A549 (cell line): ENCODE results near the gene ALDH3B2.

Experiments used
- CTCF ChIP-seq: fragments of >200 bp; sonication (Bioruptor Twin); formaldehyde crosslinking; IDR thresholded peaks from 3 replicates; pipeline ENCODE4 v1.5.1; 2016
- EP300 ChIP-seq, 2 experiments: fragments of >200 bp; sonication (Bioruptor Twin); formaldehyde crosslinking; IDR thresholded peaks; 2 replicates in 1 of 2; 3 replicates in 1 of 2; pipeline ENCODE4 v1.6.1; 2016 to 2017
- HOXA7 ChIP-seq: fragments of 250-450 bp; sonication (Bioruptor Pico); IDR thresholded peaks from 2 replicates; pipeline ENCODE4 v1.5.0; 2020; ENCODE audit warnings: mild to moderate bottlenecking, moderate library complexity
- JUNB ChIP-seq: fragments of >200 bp; sonication (Bioruptor Twin); formaldehyde crosslinking; IDR thresholded peaks from 2 replicates; pipeline ENCODE4 v1.6.1; 2016
- MAFK ChIP-seq: fragments of 450-650 bp; IDR thresholded peaks from 2 replicates; pipeline ENCODE4 v1.6.1; 2014; ENCODE audit not compliant: partially characterized antibody
- POLR2A ChIP-seq: IDR thresholded peaks from 2 replicates; pipeline ENCODE4 v1.6.1; 2012; ENCODE audit warnings: mild to moderate bottlenecking, low read length
- POLR2AphosphoS2 ChIP-seq: conservative IDR thresholded peaks from 2 replicates; pipeline ENCODE4 v1.6.1; 2012; ENCODE audit warnings: low read length, improper control_type of control experiment, inconsistent platforms
- RFX5 ChIP-seq: fragments of 450-650 bp; IDR thresholded peaks from 2 replicates; pipeline ENCODE4 v1.7.1; 2014; ENCODE audit warnings: antibody characterized with exemption, mild to moderate bottlenecking, moderate library complexity
- RNF2 ChIP-seq: fragments of 200-600 bp; sonication (generic); IDR thresholded peaks from 2 replicates; pipeline ENCODE4 v1.6.1; 2016; ENCODE audit warnings: low read depth, mild to moderate bottlenecking, antibody characterized with exemption, moderate library complexity, borderline replicate concordance
- USF2 ChIP-seq: fragments of 450-650 bp; IDR thresholded peaks from 2 replicates; pipeline ENCODE4 v1.6.1; 2014; ENCODE audit warnings: antibody characterized with exemption
- ZFP36 ChIP-seq: fragments of 450-650 bp; IDR thresholded peaks from 2 replicates; pipeline ENCODE4 v1.6.1; 2014; ENCODE audit warnings: borderline replicate concordance; ENCODE audit not compliant: partially characterized antibody
- ZSCAN20 ChIP-seq: fragments of 250-450 bp; sonication (Bioruptor Pico); IDR thresholded peaks from 2 replicates; pipeline ENCODE4 v1.8.0; 2022; ENCODE audit warnings: mild to moderate bottlenecking, moderate library complexity
- TF ChIP-seq, protein P1 (sequence below): fragments of 150-350 bp; IDR thresholded peaks from 2 replicates; pipeline ENCODE4 v1.6.1; 2014; ENCODE audit warnings: low read depth, mild to moderate bottlenecking, low read length
- TF ChIP-seq, protein P2 (sequence below): IDR thresholded peaks from 2 replicates; pipeline ENCODE4 v1.6.1; 2012

GRCh38 chr11:67705264-67705663, 30.8 kb upstream of the ALDH3B2 start:
- TF ChIP-seq USF2, result no peak
- no peak for TF ChIP-seq CTCF
- TF ChIP-seq POLR2A, result no peak
- no peak for TF ChIP-seq ZFP36
- TF ChIP-seq POLR2AphosphoS2, result no peak
- TF ChIP-seq, protein P1, sequence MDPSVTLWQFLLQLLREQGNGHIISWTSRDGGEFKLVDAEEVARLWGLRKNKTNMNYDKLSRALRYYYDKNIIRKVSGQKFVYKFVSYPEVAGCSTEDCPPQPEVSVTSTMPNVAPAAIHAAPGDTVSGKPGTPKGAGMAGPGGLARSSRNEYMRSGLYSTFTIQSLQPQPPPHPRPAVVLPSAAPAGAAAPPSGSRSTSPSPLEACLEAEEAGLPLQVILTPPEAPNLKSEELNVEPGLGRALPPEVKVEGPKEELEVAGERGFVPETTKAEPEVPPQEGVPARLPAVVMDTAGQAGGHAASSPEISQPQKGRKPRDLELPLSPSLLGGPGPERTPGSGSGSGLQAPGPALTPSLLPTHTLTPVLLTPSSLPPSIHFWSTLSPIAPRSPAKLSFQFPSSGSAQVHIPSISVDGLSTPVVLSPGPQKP, result no peak
- TF ChIP-seq, protein P2, sequence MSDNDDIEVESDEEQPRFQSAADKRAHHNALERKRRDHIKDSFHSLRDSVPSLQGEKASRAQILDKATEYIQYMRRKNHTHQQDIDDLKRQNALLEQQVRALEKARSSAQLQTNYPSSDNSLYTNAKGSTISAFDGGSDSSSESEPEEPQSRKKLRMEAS, result no peak
- no peak for TF ChIP-seq ZSCAN20 (CRISPR knock-in tag)
- no peak for TF ChIP-seq HOXA7 (CRISPR knock-in tag)
- TF ChIP-seq JUNB, result no peak
- TF ChIP-seq RFX5, result no peak
- TF ChIP-seq RNF2, result no peak
- TF ChIP-seq MAFK, result no peak
- TF ChIP-seq EP300 (IDR thresholded peaks at IDR 0.05), result no peak
